ENCODE data around the gene CAMK2B.

- TF ChIP-seq CTCF (IDR thresholded peaks at IDR 0.05; ENCODE audit: low read length) (no peak), EZH2 (IDR thresholded peaks at IDR 0.05; ENCODE audit: borderline replicate concordance, low read length) (no peak)
These were observed 43.5 kb upstream of the CAMK2B start for GRCh38 chr7:44368885-44369284.
